Fibroblast of mammary gland (primary cell): Measurements from ENCODE around the gene FSTL5.

Experiments
- DNase-seq: peaks from one replicate; pipeline ENCODE4 v3.0.0-alpha.2; 2010; ENCODE audit warnings: low read depth
- H3K4me3 ChIP-seq: 2 replicates; pipeline ENCODE4 v1.5.1; 2011; ENCODE audit warnings: low read depth, mild to moderate bottlenecking, low read length, moderate library complexity; ENCODE audit not compliant: control insufficient read depth
- CTCF ChIP-seq: conservative IDR thresholded peaks from 2 replicates; pipeline ENCODE4 v1.5.1; 2011; ENCODE audit warnings: low read depth, low read length, inconsistent platforms; ENCODE audit not compliant: control insufficient read depth, insufficient read depth

FSTL5 gene

GRCh38 chr4:161680146-161680545 is 483.7 kb downstream of the FSTL5 start:
- no peak for TF ChIP-seq CTCF
- DNase-seq = no peak
- H3K4me3 ChIP-seq = no peak overlapping the region

- TF ChIP-seq CTCF = no peak
- DNase-seq = no peak
- H3K4me3 ChIP-seq = no peak overlapping the region
These were observed 499.1 kb downstream of the FSTL5 start for GRCh38 chr4:161664740-161665139.

- DNase-seq = no peak
- no peak for TF ChIP-seq CTCF
- H3K4me3 ChIP-seq = no peak overlapping the region
These were observed 500.0 kb downstream of the FSTL5 start for GRCh38 chr4:161663844-161664243.

- no peak for TF ChIP-seq CTCF
- DNase-seq = no peak
- no peak overlapping the region for H3K4me3 ChIP-seq
These were observed 505.1 kb downstream of the FSTL5 start for GRCh38 chr4:161658676-161659075.

- no peak for DNase-seq
- H3K4me3 ChIP-seq = no peak overlapping the region
- TF ChIP-seq CTCF = no peak
These were observed 506.2 kb downstream of the FSTL5 start for GRCh38 chr4:161657616-161658015.

GRCh38 chr4:161656594-161656993 is 507.2 kb downstream of the FSTL5 start:
- no peak for TF ChIP-seq CTCF
- no peak overlapping the region for H3K4me3 ChIP-seq
- DNase-seq = no peak

- DNase-seq = no peak
- TF ChIP-seq CTCF = no peak
These were observed 508.7 kb downstream of the FSTL5 start for GRCh38 chr4:161655148-161655547.

More at GRCh38 chr4:161655148-161655547, 508.7 kb downstream of the FSTL5 start:
- H3K4me3 ChIP-seq = no peak overlapping the region
